Stomach smooth muscle (tissue), 2 donors: ENCODE measurements around the gene USP32.

Source experiments
- H3K27ac ChIP-seq: one replicate; pipeline ENCODE4 v1.7.0; 2013; ENCODE audit warnings: mild to moderate bottlenecking, low read length, inconsistent platforms
- H3K27me3 ChIP-seq, 2 donors: one replicate each; pipeline ENCODE4 v1.7.0; 2013; ENCODE audit warnings: low read length in 2 of 2; ENCODE audit not compliant: insufficient read depth in 2 of 2, control insufficient read depth in 1 of 2
- H3K36me3 ChIP-seq, 2 donors: one replicate each; pipeline ENCODE4 v1.7.0; 2013; ENCODE audit warnings: low read length in 2 of 2; ENCODE audit not compliant: control insufficient read depth in 2 of 2, insufficient read depth in 2 of 2
- H3K4me1 ChIP-seq: one replicate; pipeline ENCODE4 v1.7.0; 2013; ENCODE audit warnings: low read length; ENCODE audit not compliant: control insufficient read depth, insufficient read depth
- H3K4me3 ChIP-seq, 2 donors: one replicate each; pipeline ENCODE4 v1.7.0; 2013; ENCODE audit warnings: low read length in 2 of 2
- H3K9ac ChIP-seq, 2 donors: one replicate each; pipeline ENCODE4 v1.7.0; 2013; ENCODE audit warnings: low read length in 2 of 2, mild to moderate bottlenecking in 1 of 2
- H3K9me3 ChIP-seq, 2 donors: one replicate each; pipeline ENCODE4 v1.7.0; 2013; ENCODE audit warnings: low read length in 2 of 2; ENCODE audit not compliant: control insufficient read depth in 2 of 2
- donor health status: healthy.
- donor health status: Pancreatic carcinoma.

Gene USP32

GRCh38 chr17:60371416-60371815 lies 20.5 kb downstream of the USP32 start:
- Histone ChIP-seq H3K9me3 (no peaks in the 10 kb centered on the region), H3K9ac (no peak overlapping the region), H3K4me1 (no peaks in the 10 kb centered on the region), H3K4me3 (no peak overlapping the region), H3K36me3 (no peaks in the 10 kb centered on the region), H3K27me3 (no peaks in the 10 kb centered on the region), H3K27ac (no peak overlapping the region)

GRCh38 chr17:60369727-60370126 lies 22.2 kb downstream of the USP32 start:
- H3K27ac ChIP-seq: no peak overlapping the region
- H3K4me3 ChIP-seq: no peak overlapping the region
- no peak overlapping the region for H3K9ac ChIP-seq
- no peaks in the 10 kb centered on the region for H3K4me1 ChIP-seq
- H3K9me3 ChIP-seq: no peaks in the 10 kb centered on the region
- H3K27me3 ChIP-seq: no peaks in the 10 kb centered on the region
- no peaks in the 10 kb centered on the region for H3K36me3 ChIP-seq

- H3K9me3 ChIP-seq: no peaks in the 10 kb centered on the region
- no peaks in the 10 kb centered on the region for H3K27me3 ChIP-seq
- no peak overlapping the region for H3K9ac ChIP-seq
- no peaks in the 10 kb centered on the region for H3K36me3 ChIP-seq
- H3K4me1 ChIP-seq: no peaks in the 10 kb centered on the region
- H3K4me3 ChIP-seq: no peak overlapping the region
- H3K27ac ChIP-seq: no peak overlapping the region
Measured at GRCh38 chr17:60363700-60364405, 28.1 kb downstream of the USP32 start.

GRCh38 chr17:60362329-60362728 lies 29.6 kb downstream of the USP32 start:
- H3K27ac ChIP-seq: no peak overlapping the region
- H3K4me3 ChIP-seq: no peak overlapping the region
- H3K36me3 ChIP-seq: no peaks in the 10 kb centered on the region
- H3K9me3 ChIP-seq: no peaks in the 10 kb centered on the region
- H3K4me1 ChIP-seq: no peaks in the 10 kb centered on the region
- H3K27me3 ChIP-seq: no peaks in the 10 kb centered on the region
- no peak overlapping the region for H3K9ac ChIP-seq

- no peaks in the 10 kb centered on the region for H3K36me3 ChIP-seq
- no peaks in the 10 kb centered on the region for H3K9me3 ChIP-seq
- no peak overlapping the region for H3K27ac ChIP-seq
- no peak overlapping the region for H3K4me3 ChIP-seq
- H3K9ac ChIP-seq: no peak overlapping the region
- H3K4me1 ChIP-seq: no peaks in the 10 kb centered on the region
- no peaks in the 10 kb centered on the region for H3K27me3 ChIP-seq
Measured at GRCh38 chr17:60361889-60362288, 30.0 kb downstream of the USP32 start.

GRCh38 chr17:60359415-60359814 lies 32.5 kb downstream of the USP32 start:
- H3K27me3 ChIP-seq: no peaks in the 10 kb centered on the region
- H3K9me3 ChIP-seq: no peaks in the 10 kb centered on the region
- no peaks in the 10 kb centered on the region for H3K4me1 ChIP-seq
- H3K9ac ChIP-seq: no peak overlapping the region
- H3K27ac ChIP-seq: no peak overlapping the region
- H3K4me3 ChIP-seq: no peak overlapping the region
- no peaks in the 10 kb centered on the region for H3K36me3 ChIP-seq

- H3K27ac ChIP-seq: no peak overlapping the region
- no peaks in the 10 kb centered on the region for H3K36me3 ChIP-seq
- H3K4me3 ChIP-seq: no peak overlapping the region
- no peaks in the 10 kb centered on the region for H3K27me3 ChIP-seq
- no peaks in the 10 kb centered on the region for H3K4me1 ChIP-seq
- H3K9me3 ChIP-seq: no peaks in the 10 kb centered on the region
- H3K9ac ChIP-seq: no peak overlapping the region
Measured at GRCh38 chr17:60358606-60359225, 33.2 kb downstream of the USP32 start.

- no peak overlapping the region for H3K27ac ChIP-seq
- H3K4me1 ChIP-seq: no peaks in the 10 kb centered on the region
- no peaks in the 10 kb centered on the region for H3K36me3 ChIP-seq
Measured at GRCh38 chr17:60356940-60357339, 35.0 kb downstream of the USP32 start.

GRCh38 chr17:60355663-60356594 lies 36.0 kb downstream of the USP32 start:
- Histone ChIP-seq H3K9me3 (no peaks in the 10 kb centered on the region), H3K36me3 (no peaks in the 10 kb centered on the region), H3K9ac (no peak overlapping the region), H3K27ac (no peak overlapping the region), H3K27me3 (no peaks in the 10 kb centered on the region), H3K4me3 (no peak overlapping the region), H3K4me1 (peaks cover 1% of the 10 kb centered on the region)

More at GRCh38 chr17:60356940-60357339, 35.0 kb downstream of the USP32 start:
- Histone ChIP-seq H3K9ac (no peak overlapping the region), H3K9me3 (no peaks in the 10 kb centered on the region), H3K27me3 (no peaks in the 10 kb centered on the region), H3K4me3 (no peak overlapping the region)

- H3K27ac ChIP-seq: no peak overlapping the region
- H3K27me3 ChIP-seq: no peaks in the 10 kb centered on the region
- H3K4me3 ChIP-seq: no peak overlapping the region
- peaks cover 2% of the 10 kb centered on the region for H3K4me1 ChIP-seq
- H3K9ac ChIP-seq: no peak overlapping the region
- H3K36me3 ChIP-seq: no peaks in the 10 kb centered on the region
- no peaks in the 10 kb centered on the region for H3K9me3 ChIP-seq
Measured at GRCh38 chr17:60354223-60354622, 37.7 kb downstream of the USP32 start.
